Cardiac fibroblast (primary cell): ENCODE measurements around the gene PKIB.

ENCODE experiments used
- DNase-seq, 2 donors: peaks; one replicate each; pipeline versions ENCODE4 v3.0.0 to v3.0.0-alpha.2; 2010; ENCODE audit warnings: low read depth in 2 of 2
- H3K4me3 ChIP-seq, 2 donors: replicated peaks in 1 of 2; 1 replicate in 1 of 2; 2 replicates in 1 of 2; pipeline ENCODE4 v1.5.1; 2011; ENCODE audit warnings: low read depth in 2 of 2, low read length in 2 of 2, mild to moderate bottlenecking in 2 of 2, moderate library complexity in 1 of 2
- CTCF ChIP-seq: IDR thresholded peaks from one replicate; pipeline ENCODE4 v1.5.1; 2011; ENCODE audit warnings: low read depth, mild to moderate bottlenecking, low read length, inconsistent platforms

PKIB gene

GRCh38 chr6:122717350-122717749 is 107.1 kb downstream of the PKIB start:
- TF ChIP-seq CTCF, result no peak
- no peak overlapping the region for H3K4me3 ChIP-seq
- peak; percentile 4 to 59 for DNase-seq

GRCh38 chr6:122718616-122719015 is 108.4 kb downstream of the PKIB start:
- TF ChIP-seq CTCF, result no peak
- no peak overlapping the region for H3K4me3 ChIP-seq
- DNase-seq, result no peak

- DNase-seq, result no peak
- no peak for TF ChIP-seq CTCF
- H3K4me3 ChIP-seq, result no peak overlapping the region
Observed at GRCh38 chr6:122719176-122719575, 109.0 kb downstream of the PKIB start.

- no peak for TF ChIP-seq CTCF
- DNase-seq, result peak; percentile 18 to 71
- H3K4me3 ChIP-seq, result no peak overlapping the region
Observed at GRCh38 chr6:122722746-122723145, 112.5 kb downstream of the PKIB start.

- peak; percentile 63 for TF ChIP-seq CTCF
- peak; percentile 15 to 48 for DNase-seq
- H3K4me3 ChIP-seq, result no peak overlapping the region
Observed at GRCh38 chr6:122726649-122727048, 116.4 kb downstream of the PKIB start.

- no peak for DNase-seq
- TF ChIP-seq CTCF, result no peak
Observed at GRCh38 chr6:122727244-122727643, 117.0 kb downstream of the PKIB start.

GRCh38 chr6:122730334-122730733 is 120.1 kb downstream of the PKIB start:
- no peak overlapping the region for H3K4me3 ChIP-seq
- TF ChIP-seq CTCF, result no peak
- no peak for DNase-seq

More at GRCh38 chr6:122727244-122727643, 117.0 kb downstream of the PKIB start:
- H3K4me3 ChIP-seq, result no peak overlapping the region
